HG02943 (cell line): ENCODE measurements around the gene RAMP1.
"Not testable (repeated sequence)": the region's sequence is repeated elsewhere in the genome, so short reads cannot be mapped to it uniquely, and the experiment has no call there.

ENCODE experiments used
- ATAC-seq: cut with Tn5 transposase; IDR thresholded peaks from one replicate; pipeline ENCODE4 v1.9.1; 2021; ENCODE audit warnings: mild to moderate bottlenecking, low read depth, moderate library complexity; ENCODE audit not compliant: unreplicated experiment

The RAMP1 gene

GRCh38 chr2:237940828-237941227 is 81.4 kb downstream of the RAMP1 start:
- ATAC-seq: no peak

GRCh38 chr2:237941239-237941638 is 81.8 kb downstream of the RAMP1 start:
- ATAC-seq: no peak

- no peak for ATAC-seq
These were observed 83.1 kb downstream of the RAMP1 start for GRCh38 chr2:237942513-237942899.

GRCh38 chr2:237943395-237944094 is 84.1 kb downstream of the RAMP1 start:
- ATAC-seq: no peak

GRCh38 chr2:237944302-237944701 is 84.9 kb downstream of the RAMP1 start:
- ATAC-seq: no peak

GRCh38 chr2:237946423-237946822 is 87.0 kb downstream of the RAMP1 start:
- ATAC-seq: no peak

GRCh38 chr2:237951354-237951753 is 91.9 kb downstream of the RAMP1 start:
- not testable (repeated sequence) for ATAC-seq

- no peak for ATAC-seq
These were observed 92.5 kb downstream of the RAMP1 start for GRCh38 chr2:237951878-237952277.

- no peak for ATAC-seq
These were observed 93.4 kb downstream of the RAMP1 start for GRCh38 chr2:237952851-237953250.

- no peak for ATAC-seq
These were observed 96.4 kb downstream of the RAMP1 start for GRCh38 chr2:237955640-237956401.

GRCh38 chr2:237956402-237956736 is 96.9 kb downstream of the RAMP1 start:
- no peak for ATAC-seq

- ATAC-seq: no peak
These were observed 102.2 kb downstream of the RAMP1 start for GRCh38 chr2:237961637-237962036.
